HepG2 (cell line): Measurements from ENCODE around the gene NSMCE4A. TPM values are rescaled to one million over a fixed set of nuclear protein-coding genes. Genes with fewer than 3 reads are reported as not detected.

ENCODE experiments used
- ATAC-seq: fragments of 200-7000 bp; cut with Tn5 transposase; 3 replicates; pipeline ENCODE4 v1.9.1; 2020; ENCODE audit warnings: mild to moderate bottlenecking, moderate library complexity
- Bru-seq: library from RNA; stranded (reverse); fragments of 400-500 nt; gene quantifications from one replicate; lab custom pipeline; 2021; lab: Mats Ljungman, UMichigan
- BruChase-seq, 2 experiments: library from RNA; stranded (reverse); fragments of 400-500 nt; gene quantifications; one replicate each; lab custom pipeline; 2021; lab: Mats Ljungman, UMichigan
- BruUV-seq: library from RNA; stranded (reverse); fragments of 400-500 nt; replicated peaks from 2 replicates; lab custom pipeline; 2021; lab: Mats Ljungman, UMichigan
- CTCF ChIA-PET: fragments of 300-600 bp; formaldehyde crosslinking; extraction: SDS; loops from one replicate; lab custom pipeline; 2021; ENCODE audit warnings: low total read pairs, inconsistent platforms, low intra/inter-chr PET ratio; lab: Yijun Ruan, JAX
- POLR2A ChIA-PET: fragments of 350-600 bp; sonication (Branson Sonifier 250); formaldehyde crosslinking; loops from one replicate; lab custom pipeline; 2020; ENCODE audit warnings: antibody characterized with exemption, inconsistent platforms; lab: Yijun Ruan, JAX
- DNase-seq: peaks from one replicate; pipeline ENCODE4 v3.0.0-alpha.2; 2015; ENCODE audit warnings: low spot score
- FAIRE-seq: peaks from 3 replicates; lab custom pipeline; 2011; peaks lifted over from hg19 to GRCh38; lab: Jason Lieb, UNC
- H2AFZ ChIP-seq: one replicate; pipeline ENCODE4 v1.6.1; 2011; ENCODE audit warnings: low read length, inconsistent platforms
- H3K27ac ChIP-seq: fragments of 300-600 bp; 3 replicates; pipeline ENCODE4 v1.8.0; 2011; ENCODE audit warnings: mixed run types, mild to moderate bottlenecking, mixed read lengths, low read length, inconsistent platforms; ENCODE audit not compliant: insufficient read depth; ENCODE audit errors: extremely low read length
- H3K27me3 ChIP-seq, 2 experiments: fragments of 200-600 bp in 1 of 2; 2 replicates in 1 of 2; 3 replicates in 1 of 2; pipeline versions ENCODE4 v1.6.0 to v1.8.0; 2011; ENCODE audit warnings: low read length in 2 of 2, mild to moderate bottlenecking in 2 of 2, moderate library complexity in 2 of 2, inconsistent platforms in 1 of 2; ENCODE audit not compliant: insufficient read depth in 2 of 2, control insufficient read depth in 1 of 2
- H3K36me3 ChIP-seq, 2 experiments: fragments of 200-600 bp in 1 of 2; replicated peaks in 1 of 2; 2 replicates in 1 of 2; 3 replicates in 1 of 2; pipeline versions ENCODE4 v1.5.1 to v1.8.0; 2011; ENCODE audit warnings: low read length in 2 of 2, inconsistent platforms in 1 of 2; ENCODE audit not compliant: insufficient read depth in 2 of 2, control insufficient read depth in 1 of 2
- H3K4me1 ChIP-seq: 2 replicates; pipeline ENCODE4 v1.5.1; 2012; ENCODE audit warnings: low read length, inconsistent platforms; ENCODE audit not compliant: insufficient read depth
- H3K4me2 ChIP-seq: 2 replicates; pipeline ENCODE4 v1.6.0; 2011; ENCODE audit warnings: low read depth, low read length, inconsistent platforms
- H3K4me3 ChIP-seq, 3 experiments: fragments of 200-600 bp in 1 of 3; sonication (generic), shearing (Covaris generic) in 1 of 3; replicated peaks in 1 of 3; 2 replicates each; pipeline ENCODE4 v1.5.1; 2011 to 2016; ENCODE audit warnings: low read length in 3 of 3, inconsistent platforms in 2 of 3, low read depth in 2 of 3, mild to moderate bottlenecking in 2 of 3, control low read depth in 1 of 3, mixed read lengths in 1 of 3; ENCODE audit not compliant: insufficient read depth in 1 of 3
- H3K79me2 ChIP-seq: one replicate; pipeline ENCODE4 v1.6.1; 2011; ENCODE audit warnings: low read length, inconsistent platforms; ENCODE audit not compliant: insufficient read depth
- H3K9ac ChIP-seq: 2 replicates; pipeline ENCODE4 v1.6.0; 2011; ENCODE audit warnings: mild to moderate bottlenecking, low read depth, low read length, inconsistent platforms; ENCODE audit not compliant: insufficient read depth
- H3K9me3 ChIP-seq: 2 replicates; pipeline ENCODE4 v1.5.1; 2012; ENCODE audit warnings: mild to moderate bottlenecking, low read length
- H4K20me1 ChIP-seq: 2 replicates; pipeline ENCODE4 v1.6.0; 2011; ENCODE audit warnings: inconsistent platforms, mild to moderate bottlenecking, low read length, moderate library complexity; ENCODE audit not compliant: insufficient read depth
- FIP1L1 ChIP-seq: fragments of 200-400 bp; formaldehyde crosslinking; IDR thresholded peaks from 2 replicates; pipeline ENCODE4 v1.6.1; 2018; ENCODE audit warnings: low read depth, mild to moderate bottlenecking, low read length, moderate library complexity, borderline replicate concordance; ENCODE audit not compliant: insufficient read depth
- ISL2 ChIP-seq: sonication (generic); formaldehyde crosslinking; IDR thresholded peaks from 2 replicates; pipeline ENCODE4 v1.5.0; 2020; ENCODE audit warnings: missing genetic modification reagents
- KDM2A ChIP-seq: sonication (generic); formaldehyde crosslinking; IDR thresholded peaks from 2 replicates; pipeline ENCODE4 v1.4.0; 2020; ENCODE audit warnings: low read depth, missing genetic modification reagents, borderline replicate concordance
- KMT2A ChIP-seq: sonication (generic); formaldehyde crosslinking; IDR thresholded peaks from 2 replicates; pipeline ENCODE4 v1.4.0; 2020; ENCODE audit warnings: missing genetic modification reagents
- NFKBIZ ChIP-seq: IDR thresholded peaks from 2 replicates; pipeline ENCODE4 v1.6.1; 2018; ENCODE audit warnings: missing genetic modification reagents, missing compliant biosample characterization
- SCMH1 ChIP-seq: sonication (generic); formaldehyde crosslinking; IDR thresholded peaks from 2 replicates; pipeline ENCODE4 v1.9.0; 2021; ENCODE audit warnings: missing genetic modification reagents, mild to moderate bottlenecking, borderline replicate concordance
- ZBTB42 ChIP-seq: sonication (generic); formaldehyde crosslinking; IDR thresholded peaks from 2 replicates; pipeline ENCODE4 v1.5.0; 2020; ENCODE audit warnings: mild to moderate bottlenecking, missing genetic modification reagents
- ZNF180 ChIP-seq: sonication (generic); formaldehyde crosslinking; IDR thresholded peaks from 2 replicates; pipeline ENCODE4 v1.4.0; 2020; ENCODE audit warnings: low read depth, missing genetic modification reagents, borderline replicate concordance
- ZNF616 ChIP-seq: sonication (generic); formaldehyde crosslinking; IDR thresholded peaks from 2 replicates; pipeline ENCODE4 v1.5.0; 2020; ENCODE audit warnings: low read depth, mild to moderate bottlenecking, missing genetic modification reagents
- ZNF781 ChIP-seq: sonication (generic); formaldehyde crosslinking; IDR thresholded peaks from 2 replicates; pipeline ENCODE4 v1.5.1; 2020; ENCODE audit warnings: borderline replicate concordance, mild to moderate bottlenecking, missing genetic modification reagents; ENCODE audit errors: not compliant biosample characterization
- WGBS: methylation state at CpG from one replicate; pipeline ENCODE4 v1.1.6; 2017; ENCODE audit warnings: low lambda C conversion rate; 5-methylcytosine and 5-hydroxymethylcytosine counted together
- in situ Hi-C: cut with HindIII; loops from 2 replicates; pipeline ENCODE4 v1.10.0; 2017; ENCODE audit warnings: low pct_unique_long_range_greater_than_20kb; ENCODE audit not compliant: extremely low pct_ligation_motif_present
- intact Hi-C: fragments of 100-400 bp; cut with micrococcal nuclease; formaldehyde crosslinking; loops from one replicate; pipeline ENCODE4 v1.10.0; 2022; ENCODE audit not compliant: unreplicated experiment
- long read RNA-seq, 2 experiments: library from RNA in 1 of 2; library from polyadenylated mRNA in 1 of 2; stranded (forward) in 1 of 2; unstranded in 1 of 2; transcript quantifications; one replicate each; pipeline ENCODE4 v2.0.0, GENCODE V29; 2019 to 2022
- polyA minus RNA-seq, 3 experiments: library from RNA; depleted of rRNA, polyadenylated mRNA; stranded (reverse); fragments of >200 nt; gene quantifications; 2 replicates each; pipeline ENCODE4 v1.2.3, GENCODE V29; 2011; ENCODE audit warnings: low replicate concordance in 1 of 3
- polyA plus RNA-seq, 8 experiments: library from polyadenylated mRNA; depleted of rRNA in 3 of 8; stranded (reverse) in 7 of 8; unstranded in 1 of 8; fragments of >200 nt; fragmentation: Illumina TruSeq in 4 of 8; extraction: Trizol in 4 of 8; gene quantifications; 2 replicates each; pipeline versions ENCODE4 v1.2.1 to v1.2.3, GENCODE V29; 2011 to 2016; ENCODE audit warnings: low read depth in 4 of 8, missing spikeins in 1 of 8, mixed read lengths in 1 of 8; ENCODE audit not compliant: insufficient read depth in 1 of 8
- total RNA-seq, 5 experiments: library from RNA; depleted of rRNA; stranded (reverse); fragments of >200 nt; fragmentation: Illumina TruSeq; extraction: Trizol; gene quantifications; 2 replicates each; pipeline ENCODE4 v1.2.3, GENCODE V29; 2016; ENCODE audit warnings: low read depth in 1 of 5
- TF ChIP-seq, protein P1 (sequence below): sonication (generic); formaldehyde crosslinking; IDR thresholded peaks from 2 replicates; pipeline ENCODE4 v1.8.1; 2023; ENCODE audit warnings: mild to moderate bottlenecking, missing genetic modification reagents
- TF ChIP-seq, protein P2 (sequence below): conservative IDR thresholded peaks from 2 replicates; pipeline ENCODE4 v1.6.1; 2018; ENCODE audit warnings: missing genetic modification reagents

NSMCE4A gene, protein sequence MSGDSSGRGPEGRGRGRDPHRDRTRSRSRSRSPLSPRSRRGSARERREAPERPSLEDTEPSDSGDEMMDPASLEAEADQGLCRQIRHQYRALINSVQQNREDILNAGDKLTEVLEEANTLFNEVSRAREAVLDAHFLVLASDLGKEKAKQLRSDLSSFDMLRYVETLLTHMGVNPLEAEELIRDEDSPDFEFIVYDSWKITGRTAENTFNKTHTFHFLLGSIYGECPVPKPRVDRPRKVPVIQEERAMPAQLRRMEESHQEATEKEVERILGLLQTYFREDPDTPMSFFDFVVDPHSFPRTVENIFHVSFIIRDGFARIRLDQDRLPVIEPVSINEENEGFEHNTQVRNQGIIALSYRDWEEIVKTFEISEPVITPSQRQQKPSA
- total RNA-seq (2016; rRNA removed; fragmentation: Illumina TruSeq; extraction: Trizol), result 91.6 and 108 TPM in 2 replicates
- 46.8 and 47.9 TPM in 2 replicates for total RNA-seq (2016; cell fraction: cytosol; rRNA removed; fragmentation: Illumina TruSeq; extraction: Trizol; ENCODE audit: low read depth)
- 95.7 and 113 TPM in 2 replicates for total RNA-seq (2016; cell fraction: insoluble cytoplasmic fraction; rRNA removed; fragmentation: Illumina TruSeq; extraction: Trizol)
- 58.2 and 62.5 TPM in 2 replicates for total RNA-seq (2016; cell fraction: membrane; rRNA removed; fragmentation: Illumina TruSeq; extraction: Trizol)
- total RNA-seq (2016; cell fraction: nucleus; rRNA removed; fragmentation: Illumina TruSeq; extraction: Trizol), result 79.6 and 84.1 TPM in 2 replicates
- polyA plus RNA-seq (2011; rRNA removed), result 47.0 and 61.1 TPM in 2 replicates
- polyA plus RNA-seq (2011; cell fraction: cytosol; rRNA removed), result 26.3 and 29.5 TPM in 2 replicates
- polyA plus RNA-seq (2011; cell fraction: nucleus; rRNA removed), result 120 and 126 TPM in 2 replicates
- 42.3 and 49.9 TPM in 2 replicates for polyA plus RNA-seq (2012)
- 42.9 and 45.9 TPM in 2 replicates for polyA plus RNA-seq (2016; cell fraction: cytosol; fragmentation: Illumina TruSeq; extraction: Trizol; ENCODE audit: low read depth)
- polyA plus RNA-seq (2016; cell fraction: insoluble cytoplasmic fraction; fragmentation: Illumina TruSeq; extraction: Trizol; ENCODE audit: low read depth), result 98.9 and 108 TPM in 2 replicates
- polyA plus RNA-seq (2016; cell fraction: membrane; fragmentation: Illumina TruSeq; extraction: Trizol; ENCODE audit: low read depth), result 44.9 and 47.4 TPM in 2 replicates
- 142 and 151 TPM in 2 replicates for polyA plus RNA-seq (2016; cell fraction: nucleus; fragmentation: Illumina TruSeq; extraction: Trizol; ENCODE audit: insufficient read depth, low read depth)
- polyA minus RNA-seq (2011; rRNA and poly(A)+ RNA removed; ENCODE audit: low replicate concordance), result 11.7 and 12.0 TPM in 2 replicates
- 11.8 and 18.0 TPM in 2 replicates for polyA minus RNA-seq (2011; cell fraction: cytosol; rRNA and poly(A)+ RNA removed)
- 56.8 and 59.3 TPM in 2 replicates for polyA minus RNA-seq (2011; cell fraction: nucleus; rRNA and poly(A)+ RNA removed)
- Bru-seq, nascent RNA, result percentile 76 among the genes with signal in this experiment
- percentile 74 among the genes with signal in this experiment for BruChase-seq, experiment 1, labeled RNA remaining after a 6-hour chase
- BruChase-seq, experiment 2, labeled RNA remaining after a 2-hour chase, result percentile 81 among the genes with signal in this experiment
- long read RNA-seq, experiment 1, transcript NSMCE4A-202 (11 exons, 1,394 nt), result major isoform, 98 of 123 reads
- long read RNA-seq, experiment 1, partial matches to known transcripts, result 9 of 123 reads
- long read RNA-seq, experiment 1, other reads (novel, unspliced or antisense), result 15 of 123 reads
- long read RNA-seq, experiment 2, transcript NSMCE4A-202 (11 exons, 1,394 nt), result major isoform, 37 of 49 reads
- long read RNA-seq, experiment 2, partial matches to known transcripts, result 2 of 49 reads
- long read RNA-seq, experiment 2, other reads (novel, unspliced or antisense), result 9 of 49 reads

- intact Hi-C loops (loop anchor here (2.0 kb wide), 2 partner anchors 44 to 138 kb away; no protein-coding TSS in a partner anchor), in situ Hi-C loops (no loop called here)
- peaks cover 4% of the 10 kb centered on the region; the same call in 1 of the 2 replicates for H3K9me3 ChIP-seq
- H3K36me3 ChIP-seq, result peaks cover 2 to 9% of the 10 kb centered on the region in 2 experiments; a peak in 4 of 5 replicates
- peak within 1 kb of the TSS; percentile 89 for H3K9ac ChIP-seq
- H3K79me2 ChIP-seq, result peaks cover 17% of the 10 kb centered on the region
- peak within 1 kb of the TSS; percentile 69 to 89 (median 83) for H3K4me3 ChIP-seq
- ATAC-seq (peak; percentile 91), DNase-seq (peak; percentile 60), FAIRE-seq (no peak)
- peak within 1 kb of the TSS; percentile 90 for H3K4me2 ChIP-seq
- ChIA-PET POLR2A (interaction anchor here (0.6 to 2.3 kb wide), 4 partner anchors 39 to 138 kb away, joined by 3 to 14 read pairs (median 5); partner anchors contain the start of gene ATE1), CTCF (no interaction called here)
- H3K4me1 ChIP-seq, result peaks cover 27% of the 10 kb centered on the region
- WGBS, result 0% methylated on average over 1 of the region's 101 CpGs
- peak within 1 kb of the TSS; percentile 97 for H3K27ac ChIP-seq
- no peaks in the 10 kb centered on the region for H3K27me3 ChIP-seq
- H2AFZ ChIP-seq, result peak within 1 kb of the TSS; percentile 9
- no TSS peak for BruUV-seq
- H4K20me1 ChIP-seq, result no peaks in the 10 kb centered on the region
- TF ChIP-seq ZNF616 (CRISPR knock-in tag) (peak; percentile 54; the same call in 1 of the 2 replicates), SCMH1 (CRISPR knock-in tag) (no peak), ZNF180 (CRISPR knock-in tag) (no peak), ZNF781 (CRISPR knock-in tag) (peak; percentile 41), ZBTB42 (CRISPR knock-in tag) (no peak), FIP1L1 (0 out of 2 replicates have a peak, but pooled peaks have one; percentile 28), ISL2 (CRISPR knock-in tag) (peak; percentile 44; the same call in 1 of the 2 replicates), KDM2A (CRISPR knock-in tag) (peak; percentile 72), NFKBIZ (CRISPR knock-in tag) (no peak), KMT2A (peak; percentile 89)
- TF ChIP-seq, protein P1, sequence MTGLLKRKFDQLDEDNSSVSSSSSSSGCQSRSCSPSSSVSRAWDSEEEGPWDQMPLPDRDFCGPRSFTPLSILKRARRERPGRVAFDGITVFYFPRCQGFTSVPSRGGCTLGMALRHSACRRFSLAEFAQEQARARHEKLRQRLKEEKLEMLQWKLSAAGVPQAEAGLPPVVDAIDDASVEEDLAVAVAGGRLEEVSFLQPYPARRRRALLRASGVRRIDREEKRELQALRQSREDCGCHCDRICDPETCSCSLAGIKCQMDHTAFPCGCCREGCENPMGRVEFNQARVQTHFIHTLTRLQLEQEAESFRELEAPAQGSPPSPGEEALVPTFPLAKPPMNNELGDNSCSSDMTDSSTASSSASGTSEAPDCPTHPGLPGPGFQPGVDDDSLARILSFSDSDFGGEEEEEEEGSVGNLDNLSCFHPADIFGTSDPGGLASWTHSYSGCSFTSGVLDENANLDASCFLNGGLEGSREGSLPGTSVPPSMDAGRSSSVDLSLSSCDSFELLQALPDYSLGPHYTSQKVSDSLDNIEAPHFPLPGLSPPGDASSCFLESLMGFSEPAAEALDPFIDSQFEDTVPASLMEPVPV (CRISPR knock-in tag), result no peak; the same call in 1 of the 2 replicates
- TF ChIP-seq, protein P2, sequence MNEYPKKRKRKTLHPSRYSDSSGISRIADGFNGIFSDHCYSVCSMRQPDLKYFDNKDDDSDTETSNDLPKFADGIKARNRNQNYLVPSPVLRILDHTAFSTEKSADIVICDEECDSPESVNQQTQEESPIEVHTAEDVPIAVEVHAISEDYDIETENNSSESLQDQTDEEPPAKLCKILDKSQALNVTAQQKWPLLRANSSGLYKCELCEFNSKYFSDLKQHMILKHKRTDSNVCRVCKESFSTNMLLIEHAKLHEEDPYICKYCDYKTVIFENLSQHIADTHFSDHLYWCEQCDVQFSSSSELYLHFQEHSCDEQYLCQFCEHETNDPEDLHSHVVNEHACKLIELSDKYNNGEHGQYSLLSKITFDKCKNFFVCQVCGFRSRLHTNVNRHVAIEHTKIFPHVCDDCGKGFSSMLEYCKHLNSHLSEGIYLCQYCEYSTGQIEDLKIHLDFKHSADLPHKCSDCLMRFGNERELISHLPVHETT (CRISPR knock-in tag), result peak; percentile 80
Observed at GRCh38 chr10:121974535-121975294, at the start of gene NSMCE4A. TSS of gene NSMCE4A (minus strand) at chr10:121975217. CDS start at chr10:121975165, 52 bp downstream.
